ENCODE results near the gene ZNF566. TPM values are rescaled to one million over a fixed set of nuclear protein-coding genes. Genes with fewer than 3 reads are reported as not detected.
"Not testable (repeated sequence)": the region's sequence is repeated elsewhere in the genome, so short reads cannot be mapped to it uniquely, and the experiment has no call there.

Gene ZNF566
- 10.9 TPM for total RNA-seq
- long read RNA-seq, partial matches to known transcripts = 0 of 6 reads
- long read RNA-seq, other reads (novel, unspliced or antisense) = 1 of 6 reads

DNA sequence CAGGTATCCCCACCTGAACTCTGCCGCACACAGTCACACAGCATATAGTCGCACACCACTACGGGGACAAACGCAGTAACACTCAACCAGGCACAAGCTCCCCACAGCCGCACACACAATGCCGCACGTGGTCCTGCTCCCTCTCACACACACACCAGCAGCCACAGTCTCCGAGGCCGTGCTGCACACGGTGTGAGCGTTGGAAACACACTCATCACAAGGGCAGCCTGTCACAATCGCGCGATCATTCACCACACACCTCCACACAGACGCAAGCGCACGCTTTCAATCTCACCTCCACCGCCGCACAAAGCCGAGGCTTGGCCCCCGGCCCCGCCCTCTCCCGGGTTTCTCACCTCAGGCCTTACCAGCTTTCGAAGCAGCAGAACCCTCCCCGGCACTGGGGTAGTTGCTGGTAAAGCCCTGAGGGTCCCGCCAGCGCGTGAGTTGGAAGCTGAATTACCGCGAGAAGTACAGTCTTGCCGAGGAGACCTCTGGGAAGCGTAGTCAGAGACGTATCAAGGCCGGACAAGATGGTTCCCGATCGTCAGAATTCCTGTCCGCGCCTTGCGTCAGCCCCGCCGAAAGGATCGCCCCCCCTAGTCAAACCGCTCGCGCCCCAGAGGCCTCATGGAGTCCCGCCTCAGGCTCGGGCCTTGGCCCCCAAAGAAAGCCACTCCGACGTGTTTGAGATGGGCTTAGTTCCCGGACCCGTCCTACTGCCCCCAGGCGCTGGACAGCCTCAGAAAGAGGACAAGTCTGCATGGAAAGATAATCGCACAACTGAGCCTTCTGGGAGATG, at the start of gene ZNF566:
TSS of gene ZNF566 (minus strand) at position 444 of the 802 bp plus-strand sequence. CDS start 13,004 bp downstream, outside the sequence.
- peak; percentile 94 for DNase-seq
- intact Hi-C loops (cut with DNase I) = no loop called here
- ATAC-seq (ENCODE audit: poor library complexity) = peak; percentile 99

- ATAC-seq (ENCODE audit: poor library complexity) (no peak), DNase-seq (no peak)
- intact Hi-C loops (cut with DNase I) = no loop called here
Observed at GRCh38 chr19:36528921-36529518, 39.7 kb upstream of the ZNF566 start.

GRCh38 chr19:36528194-36528920, 39.0 kb upstream of the ZNF566 start, which contains the start of gene ZNF260:
Gene ZNF260 (minus strand): TSS chr19:36528271. CDS start chr19:36515238, 13,033 bp downstream.
- ATAC-seq (ENCODE audit: poor library complexity) (peak; percentile 99), DNase-seq (peak; percentile 98)
- intact Hi-C loops (cut with DNase I) = no loop called here

- intact Hi-C loops (cut with DNase I) = no loop called here
- DNase-seq (no peak), ATAC-seq (ENCODE audit: poor library complexity) (no peak)
Observed at GRCh38 chr19:36527873-36528193, 38.5 kb upstream of the ZNF566 start.

GRCh38 chr19:36527341-36527740, 38.0 kb upstream of the ZNF566 start:
- intact Hi-C loops (cut with DNase I) = no loop called here
- ATAC-seq (ENCODE audit: poor library complexity) (no peak), DNase-seq (no peak)

GRCh38 chr19:36526581-36526980, 37.2 kb upstream of the ZNF566 start:
- DNase-seq (no peak), ATAC-seq (ENCODE audit: poor library complexity) (no peak)
- intact Hi-C loops (cut with DNase I) = no loop called here

GRCh38 chr19:36524617-36525016, 35.3 kb upstream of the ZNF566 start:
- DNase-seq = no peak
- ATAC-seq (ENCODE audit: poor library complexity) = no peak
- intact Hi-C loops (cut with DNase I) = no loop called here

DNA sequence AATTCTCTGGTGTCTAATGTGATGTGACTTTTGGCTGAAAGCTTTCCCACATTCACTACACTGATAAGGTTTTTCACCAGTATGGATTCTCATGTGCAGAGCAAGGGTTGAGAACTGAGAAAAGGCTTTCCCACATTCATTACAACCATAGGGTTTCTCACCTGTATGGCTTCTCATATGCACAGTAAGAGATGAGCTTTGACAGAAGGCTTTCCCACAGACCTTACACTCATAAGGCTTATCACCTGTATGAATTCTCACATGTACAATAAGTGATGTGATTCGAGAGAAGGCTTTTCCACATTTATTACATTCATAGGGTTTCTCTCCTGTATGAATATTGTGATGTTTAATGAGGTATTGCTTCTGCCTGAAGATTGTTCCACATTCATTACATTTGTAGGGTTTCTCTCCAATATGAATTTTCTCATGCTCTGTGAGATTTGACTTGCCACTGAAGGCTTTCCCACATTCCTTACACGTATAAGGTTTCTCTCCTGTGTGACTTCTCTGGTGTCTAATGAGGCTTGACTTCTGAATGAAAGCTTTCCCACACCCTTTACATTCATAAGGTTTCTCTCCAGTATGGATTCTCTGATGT, 24.8 kb upstream of the ZNF566 start:
- intact Hi-C loops (cut with DNase I) = no loop called here
- ATAC-seq (ENCODE audit: poor library complexity) (no peak), DNase-seq (no peak)

DNA sequence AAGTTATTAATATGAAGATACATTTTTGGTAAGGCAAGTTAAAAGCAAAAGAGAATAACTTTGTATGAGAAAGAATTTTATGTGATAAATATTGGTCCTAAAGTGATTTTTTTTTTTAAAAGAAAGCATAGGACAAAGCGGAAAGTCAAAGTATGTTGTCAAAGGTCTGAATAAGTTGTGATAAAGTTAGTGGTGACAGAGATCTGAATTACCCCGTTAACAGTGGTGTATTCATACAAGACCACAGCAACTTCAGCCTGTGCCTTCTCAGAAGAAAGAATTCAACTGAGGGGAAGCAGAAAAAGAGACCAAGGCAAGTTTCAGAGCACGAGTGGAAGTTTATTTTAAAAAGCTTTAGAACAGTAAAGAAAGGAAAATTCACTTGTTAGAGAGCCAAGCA, 19.0 kb upstream of the ZNF566 start:
- intact Hi-C loops (cut with DNase I) = no loop called here
- no peak for ATAC-seq (ENCODE audit: poor library complexity)

GRCh38 chr19:36501973-36502372, 12.6 kb upstream of the ZNF566 start:
- DNase-seq (no peak), ATAC-seq (ENCODE audit: poor library complexity) (no peak)
- intact Hi-C loops (cut with DNase I) = no loop called here

More for the DNA sequence above, 19.0 kb upstream of the ZNF566 start:
- DNase-seq = no peak

GRCh38 chr19:36497001-36497400, 7.6 kb upstream of the ZNF566 start:
- ATAC-seq (ENCODE audit: poor library complexity) (no peak), DNase-seq (no peak)
- intact Hi-C loops (cut with DNase I) = no loop called here

DNA sequence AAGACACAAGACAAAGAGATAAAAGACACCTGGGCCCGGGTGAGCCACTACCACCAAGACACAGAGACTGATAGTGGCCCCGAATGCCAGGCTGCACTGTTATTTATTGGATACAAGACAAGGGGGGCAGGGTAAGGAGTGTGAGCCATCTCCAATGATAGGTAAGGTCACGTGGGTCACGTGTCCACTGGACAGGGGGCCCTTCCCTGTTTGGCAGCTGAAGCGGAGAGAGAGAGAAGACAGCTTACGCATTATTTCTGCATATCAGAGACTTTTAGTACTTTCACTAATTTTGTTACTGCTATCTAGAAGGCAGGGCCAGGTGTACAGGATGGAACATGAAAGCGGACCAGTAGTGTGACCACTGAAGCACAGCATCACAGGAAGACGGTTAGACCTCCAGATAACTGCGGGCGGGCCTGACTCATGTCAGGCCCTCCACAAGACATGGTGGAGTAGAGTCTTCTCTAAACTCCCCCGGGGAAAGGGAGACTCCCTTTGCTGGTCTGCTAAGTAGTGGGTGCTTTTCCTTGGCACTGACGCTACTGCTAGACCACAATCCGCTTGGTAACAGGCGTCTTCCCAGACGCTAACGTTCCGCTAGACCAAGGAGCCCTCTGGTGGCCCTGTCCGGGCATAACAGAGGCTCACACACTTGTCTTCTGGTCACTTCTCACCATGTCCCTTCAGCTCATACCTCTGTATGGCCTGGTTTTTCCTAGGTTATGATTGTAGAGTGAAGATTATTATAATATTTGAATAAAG, 3.5 kb upstream of the ZNF566 start:
- ATAC-seq (ENCODE audit: poor library complexity); intact Hi-C loops (cut with DNase I): not testable (repeated sequence)
- DNase-seq = peak; percentile 71

- DNase-seq; intact Hi-C loops (cut with DNase I); ATAC-seq (ENCODE audit: poor library complexity): not testable (repeated sequence)
Observed at GRCh38 chr19:36490846-36491245, 1.5 kb upstream of the ZNF566 start.

- peak; percentile 94 for ATAC-seq (ENCODE audit: poor library complexity)
- intact Hi-C loops (cut with DNase I) = no loop called here
- peak; percentile 89 for DNase-seq
Observed at GRCh38 chr19:36489920-36490415, 607 bp upstream of the ZNF566 start.

GRCh38 chr19:36488846-36489117, 579 bp downstream of the ZNF566 start:
- intact Hi-C loops (cut with DNase I) = no loop called here
- DNase-seq (no peak), ATAC-seq (ENCODE audit: poor library complexity) (peak; percentile 28)

DNA sequence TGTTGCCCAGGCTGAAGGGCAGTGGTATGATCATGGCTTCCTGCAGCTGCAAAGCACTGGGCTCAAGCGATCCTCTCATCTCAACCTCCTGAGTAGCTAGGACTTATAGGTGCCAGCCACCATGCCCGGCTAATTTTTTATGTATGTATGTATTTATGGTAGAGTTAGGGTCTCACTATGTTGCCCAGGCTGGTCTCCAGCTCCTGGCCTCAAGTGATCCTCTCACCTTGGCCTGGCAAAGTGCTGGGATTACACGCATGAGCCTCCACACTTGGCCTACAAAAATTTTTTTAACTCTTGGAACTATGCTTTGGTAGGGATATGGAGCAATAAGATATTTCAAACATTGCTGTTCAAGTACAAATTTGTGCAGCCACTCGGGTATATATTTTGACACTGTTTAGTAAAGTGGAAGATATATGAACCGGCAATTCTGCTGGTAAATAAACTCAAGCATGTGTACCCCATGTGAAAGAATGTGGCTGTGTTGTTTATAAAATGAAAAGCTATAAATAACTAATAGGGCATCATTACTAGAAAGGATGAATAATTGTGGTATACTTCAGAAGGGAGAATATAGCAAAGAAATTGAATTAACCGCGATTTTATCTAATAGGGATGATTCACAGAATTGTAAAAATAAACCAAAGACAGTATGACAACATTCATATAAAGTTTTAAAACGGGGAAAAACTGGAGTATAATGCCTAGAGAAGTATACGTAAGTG, 1.1 kb downstream of the ZNF566 start:
- ATAC-seq (ENCODE audit: poor library complexity) (no peak), DNase-seq (no peak)
- intact Hi-C loops (cut with DNase I) = no loop called here

GRCh38 chr19:36483653-36484052, 5.7 kb downstream of the ZNF566 start:
- intact Hi-C loops (cut with DNase I) = no loop called here
- DNase-seq (no peak), ATAC-seq (ENCODE audit: poor library complexity) (no peak)

DNA sequence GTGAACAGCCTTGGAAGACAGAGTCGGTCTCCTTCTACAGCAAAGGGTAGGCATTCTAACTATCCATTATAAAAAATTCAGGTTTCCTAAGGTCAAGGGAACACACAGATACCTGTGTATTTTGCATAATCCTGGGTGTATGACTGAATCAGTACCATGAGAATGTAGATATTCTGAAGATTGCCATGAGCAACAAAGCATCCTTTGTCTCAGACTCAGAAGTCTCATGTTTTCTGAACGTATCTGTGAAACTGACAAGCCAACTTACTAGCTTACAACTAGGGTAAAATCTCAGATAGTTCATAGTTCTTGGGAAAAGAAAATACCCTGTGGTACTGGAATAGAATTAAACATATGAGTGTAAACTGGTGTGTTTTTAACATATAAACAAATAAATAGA, 6.5 kb downstream of the ZNF566 start:
- ATAC-seq (ENCODE audit: poor library complexity) (no peak), DNase-seq (no peak)
- intact Hi-C loops (cut with DNase I) = no loop called here

Measured in Right ventricle myocardium superior (tissue), 1 donor.